ENCODE results near the gene AGT.

Gene AGT

GRCh38 chr1:230680300-230681025 lies 33.5 kb downstream of the AGT start:
- H3K27ac ChIP-seq (ENCODE audit: poor library complexity, severe bottlenecking), result no peak overlapping the region
- peaks cover 53% of the 10 kb centered on the region for H3K36me3 ChIP-seq (ENCODE audit: low read depth)
- no peaks in the 10 kb centered on the region for H3K9me3 ChIP-seq (ENCODE audit: severe bottlenecking)
- H3K27me3 ChIP-seq (ENCODE audit: insufficient read depth, poor library complexity, severe bottlenecking), result no peaks in the 10 kb centered on the region
- no peak for TF ChIP-seq CTCF (IDR thresholded peaks at IDR 0.05; ENCODE audit: poor library complexity, severe bottlenecking)
- H3K4me1 ChIP-seq (ENCODE audit: insufficient read depth, poor library complexity, severe bottlenecking), result peaks cover 32% of the 10 kb centered on the region
- H3K4me3 ChIP-seq (ENCODE audit: severe bottlenecking), result no peak overlapping the region
- ATAC-seq (ENCODE audit: low read depth) (no peak), DNase-seq (ENCODE audit: low spot score) (no peak)

- Histone ChIP-seq H3K36me3 (ENCODE audit: low read depth) (peaks cover 52% of the 10 kb centered on the region), H3K27me3 (ENCODE audit: insufficient read depth, poor library complexity, severe bottlenecking) (no peaks in the 10 kb centered on the region), H3K4me3 (ENCODE audit: severe bottlenecking) (no peak overlapping the region), H3K27ac (ENCODE audit: poor library complexity, severe bottlenecking) (no peak overlapping the region), H3K9me3 (ENCODE audit: severe bottlenecking) (no peaks in the 10 kb centered on the region), H3K4me1 (ENCODE audit: insufficient read depth, poor library complexity, severe bottlenecking) (peaks cover 32% of the 10 kb centered on the region)
- no peak for ATAC-seq (ENCODE audit: low read depth)
- no peak for DNase-seq (ENCODE audit: low spot score)
- no peak for TF ChIP-seq CTCF (IDR thresholded peaks at IDR 0.05; ENCODE audit: poor library complexity, severe bottlenecking)
Measured at GRCh38 chr1:230679825-230680224, 34.1 kb downstream of the AGT start.

- no peak for ATAC-seq (ENCODE audit: low read depth)
- TF ChIP-seq CTCF (IDR thresholded peaks at IDR 0.05; ENCODE audit: poor library complexity, severe bottlenecking), result no peak
- H3K36me3 ChIP-seq (ENCODE audit: low read depth), result peaks cover 52% of the 10 kb centered on the region
Measured at GRCh38 chr1:230679192-230679591, 34.7 kb downstream of the AGT start.

GRCh38 chr1:230677200-230677599 lies 36.7 kb downstream of the AGT start:
- Histone ChIP-seq H3K27ac (ENCODE audit: poor library complexity, severe bottlenecking) (no peak overlapping the region), H3K4me1 (ENCODE audit: insufficient read depth, poor library complexity, severe bottlenecking) (peaks cover 12% of the 10 kb centered on the region), H3K27me3 (ENCODE audit: insufficient read depth, poor library complexity, severe bottlenecking) (no peaks in the 10 kb centered on the region), H3K36me3 (ENCODE audit: low read depth) (peaks cover 48% of the 10 kb centered on the region), H3K4me3 (ENCODE audit: severe bottlenecking) (no peak overlapping the region), H3K9me3 (ENCODE audit: severe bottlenecking) (no peaks in the 10 kb centered on the region)
- no peak for TF ChIP-seq CTCF (IDR thresholded peaks at IDR 0.05; ENCODE audit: poor library complexity, severe bottlenecking)
- DNase-seq (ENCODE audit: low spot score), result no peak
- no peak for ATAC-seq (ENCODE audit: low read depth)

More at GRCh38 chr1:230679192-230679591, 34.7 kb downstream of the AGT start:
- Histone ChIP-seq H3K9me3 (ENCODE audit: severe bottlenecking) (no peaks in the 10 kb centered on the region), H3K27me3 (ENCODE audit: insufficient read depth, poor library complexity, severe bottlenecking) (no peaks in the 10 kb centered on the region), H3K27ac (ENCODE audit: poor library complexity, severe bottlenecking) (no peak overlapping the region), H3K4me3 (ENCODE audit: severe bottlenecking) (no peak overlapping the region), H3K4me1 (ENCODE audit: insufficient read depth, poor library complexity, severe bottlenecking) (peaks cover 29% of the 10 kb centered on the region)
- no peak for DNase-seq (ENCODE audit: low spot score)

- peaks cover 45% of the 10 kb centered on the region for H3K36me3 ChIP-seq (ENCODE audit: low read depth)
- no peak overlapping the region for H3K4me3 ChIP-seq (ENCODE audit: severe bottlenecking)
- H3K9me3 ChIP-seq (ENCODE audit: severe bottlenecking), result no peaks in the 10 kb centered on the region
- TF ChIP-seq CTCF (IDR thresholded peaks at IDR 0.05; ENCODE audit: poor library complexity, severe bottlenecking), result no peak
- no peaks in the 10 kb centered on the region for H3K4me1 ChIP-seq (ENCODE audit: insufficient read depth, poor library complexity, severe bottlenecking)
- no peak overlapping the region for H3K27ac ChIP-seq (ENCODE audit: poor library complexity, severe bottlenecking)
- ATAC-seq (ENCODE audit: low read depth) (no peak), DNase-seq (ENCODE audit: low spot score) (no peak)
- no peaks in the 10 kb centered on the region for H3K27me3 ChIP-seq (ENCODE audit: insufficient read depth, poor library complexity, severe bottlenecking)
Measured at GRCh38 chr1:230674581-230674980, 39.3 kb downstream of the AGT start.
